ENCODE measurements around the gene ADAMTSL3. TPM values are rescaled to one million over a fixed set of nuclear protein-coding genes. Genes with fewer than 3 reads are reported as not detected.

The ADAMTSL3 gene
- total and polyA plus RNA-seq, 3 donors from 2014 or later = 8.6 to 16.4 (median 9.4) TPM

DNA sequence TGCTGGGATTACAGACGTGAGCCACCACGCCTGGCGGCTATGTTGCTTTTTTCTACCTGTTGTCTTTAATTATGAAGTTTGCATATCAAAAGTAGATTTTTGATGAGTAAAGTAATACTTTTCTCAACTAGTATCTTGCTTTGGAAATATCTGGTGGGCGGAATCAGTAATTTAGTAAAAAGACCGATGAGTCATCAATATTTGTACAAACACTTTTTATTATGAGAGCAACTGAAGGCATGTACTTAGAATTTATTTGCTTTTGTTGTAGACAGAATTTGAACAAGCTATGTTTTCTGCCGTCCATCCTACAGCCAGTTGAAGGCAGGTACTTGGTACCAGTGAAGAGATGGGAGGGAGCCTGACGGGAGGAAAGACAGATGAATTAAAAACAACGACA, 164.7 kb downstream of the ADAMTSL3 start:
- DNase-seq = no peak
- Histone ChIP-seq H3K4me1 (no peaks in the 10 kb centered on the region), H3K9me3 (no peaks in the 10 kb centered on the region), H3K27ac (no peak overlapping the region), H3K27me3 (no peaks in the 10 kb centered on the region), H3K4me3 (no peak overlapping the region), H3K36me3 (ENCODE audit: low read depth, missing control alignments) (no peaks in the 10 kb centered on the region)
- no peak for TF ChIP-seq POLR2A (IDR thresholded peaks at IDR 0.05)
- TF ChIP-seq, protein P1, sequence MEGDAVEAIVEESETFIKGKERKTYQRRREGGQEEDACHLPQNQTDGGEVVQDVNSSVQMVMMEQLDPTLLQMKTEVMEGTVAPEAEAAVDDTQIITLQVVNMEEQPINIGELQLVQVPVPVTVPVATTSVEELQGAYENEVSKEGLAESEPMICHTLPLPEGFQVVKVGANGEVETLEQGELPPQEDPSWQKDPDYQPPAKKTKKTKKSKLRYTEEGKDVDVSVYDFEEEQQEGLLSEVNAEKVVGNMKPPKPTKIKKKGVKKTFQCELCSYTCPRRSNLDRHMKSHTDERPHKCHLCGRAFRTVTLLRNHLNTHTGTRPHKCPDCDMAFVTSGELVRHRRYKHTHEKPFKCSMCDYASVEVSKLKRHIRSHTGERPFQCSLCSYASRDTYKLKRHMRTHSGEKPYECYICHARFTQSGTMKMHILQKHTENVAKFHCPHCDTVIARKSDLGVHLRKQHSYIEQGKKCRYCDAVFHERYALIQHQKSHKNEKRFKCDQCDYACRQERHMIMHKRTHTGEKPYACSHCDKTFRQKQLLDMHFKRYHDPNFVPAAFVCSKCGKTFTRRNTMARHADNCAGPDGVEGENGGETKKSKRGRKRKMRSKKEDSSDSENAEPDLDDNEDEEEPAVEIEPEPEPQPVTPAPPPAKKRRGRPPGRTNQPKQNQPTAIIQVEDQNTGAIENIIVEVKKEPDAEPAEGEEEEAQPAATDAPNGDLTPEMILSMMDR (IDR thresholded peaks at IDR 0.05) = no peak
- 93 to 96% methylated on average over 8 of the region's 8 CpGs for WGBS, 2 donors
- intact Hi-C loops (cut with DNase I; ENCODE audit: low total_unique reads) = no loop called here

DNA sequence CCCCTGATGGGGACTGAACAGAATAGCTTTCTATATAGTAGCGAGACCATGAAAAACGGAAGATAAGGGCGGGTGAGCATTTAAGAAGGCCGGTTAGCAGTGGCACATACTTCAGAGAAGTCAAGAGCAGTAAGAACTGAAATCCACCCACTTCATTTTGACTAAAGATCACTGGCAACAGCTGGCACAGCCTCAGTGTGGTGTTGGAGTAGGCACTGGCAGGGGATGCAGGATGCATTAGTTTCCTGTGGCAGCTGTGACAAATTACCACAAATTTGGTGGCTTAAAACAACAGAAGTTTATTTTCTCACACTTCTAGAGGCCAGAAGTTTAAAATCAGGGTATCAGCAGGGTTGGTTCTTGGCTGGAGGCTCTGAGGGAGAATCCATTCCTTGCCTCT, 176.5 kb downstream of the ADAMTSL3 start:
- TF ChIP-seq POLR2A (IDR thresholded peaks at IDR 0.05) = no peak
- TF ChIP-seq, protein P1 (IDR thresholded peaks at IDR 0.05) = no peak
- no peaks in the 10 kb centered on the region for H3K36me3 ChIP-seq (ENCODE audit: low read depth, missing control alignments)
- no peaks in the 10 kb centered on the region for H3K27me3 ChIP-seq
- no peak overlapping the region for H3K27ac ChIP-seq
- H3K4me1 ChIP-seq = no peaks in the 10 kb centered on the region
- H3K9me3 ChIP-seq = no peaks in the 10 kb centered on the region
- no peak for DNase-seq
- 79 to 82% methylated on average over 4 of the region's 4 CpGs for WGBS, 2 donors
- intact Hi-C loops (cut with DNase I; ENCODE audit: low total_unique reads) = no loop called here
- no peak overlapping the region for H3K4me3 ChIP-seq

DNA sequence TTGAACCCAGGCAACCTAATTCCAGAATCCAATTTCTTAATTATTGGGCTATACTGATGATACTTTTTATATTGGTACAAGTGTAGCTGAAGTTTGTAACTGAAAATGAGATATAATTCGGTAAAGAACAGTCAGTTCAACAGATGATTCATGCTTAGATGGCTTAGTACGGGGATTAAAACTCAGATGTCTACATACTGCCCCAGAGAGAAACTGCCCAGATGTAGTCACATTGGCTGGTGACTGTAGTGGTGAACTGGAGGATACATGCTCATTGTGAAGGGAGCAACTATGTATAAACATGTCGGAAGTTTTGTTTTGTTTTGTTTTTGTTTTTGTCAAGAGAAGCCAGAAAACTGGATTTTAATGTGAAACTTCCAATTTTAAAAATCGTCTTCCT, 179.6 kb downstream of the ADAMTSL3 start:
- TF ChIP-seq POLR2A (IDR thresholded peaks at IDR 0.05) = no peak
- TF ChIP-seq, protein P1 (IDR thresholded peaks at IDR 0.05) = no peak
- Histone ChIP-seq H3K9me3 (no peaks in the 10 kb centered on the region), H3K4me1 (no peaks in the 10 kb centered on the region), H3K27me3 (no peaks in the 10 kb centered on the region), H3K4me3 (no peak overlapping the region), H3K36me3 (ENCODE audit: low read depth, missing control alignments) (no peaks in the 10 kb centered on the region), H3K27ac (no peak overlapping the region)
- DNase-seq = no peak
- 82 to 88% methylated on average over 4 of the region's 4 CpGs for WGBS, 2 donors
- intact Hi-C loops (cut with DNase I; ENCODE audit: low total_unique reads) = no loop called here

DNA sequence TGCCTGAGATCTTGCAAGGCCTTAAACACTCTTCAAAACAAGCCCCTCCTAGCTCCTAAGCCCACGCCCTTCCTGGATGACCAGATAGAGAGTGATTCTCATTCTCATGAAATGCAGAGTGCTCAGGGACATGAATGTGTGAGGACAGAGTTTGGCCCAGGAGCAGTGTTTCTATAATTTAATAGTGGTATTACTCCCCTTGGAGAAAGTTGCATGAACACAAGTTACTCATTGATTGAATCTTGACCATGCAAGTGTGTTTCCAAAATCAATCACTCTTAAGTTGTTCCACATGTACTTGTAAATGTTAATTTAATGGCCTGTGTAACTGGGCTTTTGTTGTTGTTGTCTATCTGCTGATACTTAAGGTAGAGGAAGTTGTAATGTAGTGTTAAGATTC, 181.6 kb downstream of the ADAMTSL3 start:
- Histone ChIP-seq H3K36me3 (ENCODE audit: low read depth, missing control alignments) (no peaks in the 10 kb centered on the region), H3K27me3 (no peaks in the 10 kb centered on the region), H3K4me3 (no peak overlapping the region), H3K4me1 (no peaks in the 10 kb centered on the region), H3K27ac (no peak overlapping the region), H3K9me3 (no peaks in the 10 kb centered on the region)
- intact Hi-C loops (cut with DNase I; ENCODE audit: low total_unique reads) = no loop called here
- no peak for TF ChIP-seq POLR2A (IDR thresholded peaks at IDR 0.05)
- TF ChIP-seq, protein P1 (IDR thresholded peaks at IDR 0.05) = no peak
- WGBS, 2 donors = 91 to 100% methylated on average over 1 of the region's 1 CpG
- no peak for DNase-seq

DNA sequence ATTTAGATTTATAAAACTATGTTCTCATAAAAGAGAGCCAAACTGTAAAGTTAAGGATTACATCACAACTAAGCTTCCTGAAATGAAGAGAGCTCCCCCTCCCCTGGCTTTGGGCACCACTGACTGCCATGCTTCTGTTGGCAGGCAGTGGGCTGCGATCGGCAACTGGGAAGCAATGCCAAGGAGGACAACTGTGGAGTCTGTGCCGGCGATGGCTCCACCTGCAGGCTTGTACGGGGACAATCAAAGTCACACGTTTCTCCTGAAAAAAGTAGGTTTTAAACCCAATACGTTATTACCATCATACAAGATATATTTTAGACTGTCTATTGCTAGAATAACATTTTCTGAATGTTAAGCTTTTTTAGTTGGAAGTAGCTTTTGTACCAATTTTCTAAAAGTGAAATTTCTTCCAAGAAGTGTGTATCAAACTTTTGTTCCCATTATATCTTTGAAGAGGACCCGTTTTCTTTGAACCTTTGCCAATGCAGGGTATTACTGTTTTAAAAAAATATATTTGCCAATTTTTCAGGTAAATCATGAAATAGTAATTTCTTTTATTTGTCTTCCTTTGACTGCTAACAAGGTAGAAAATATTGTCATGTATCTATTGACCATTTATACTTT, 184.1 kb downstream of the ADAMTSL3 start:
- Histone ChIP-seq H3K27me3 (no peaks in the 10 kb centered on the region), H3K4me1 (no peaks in the 10 kb centered on the region), H3K9me3 (no peaks in the 10 kb centered on the region), H3K4me3 (no peak overlapping the region), H3K36me3 (ENCODE audit: low read depth, missing control alignments) (no peaks in the 10 kb centered on the region), H3K27ac (no peak overlapping the region)
- peak; percentile 63 for DNase-seq
- WGBS, 2 donors = 28 to 38% methylated on average over 8 of the region's 8 CpGs
- intact Hi-C loops (cut with DNase I; ENCODE audit: low total_unique reads) = no loop called here
- no peak for TF ChIP-seq POLR2A (IDR thresholded peaks at IDR 0.05)
- TF ChIP-seq, protein P1 (IDR thresholded peaks at IDR 0.05) = peak in 1 of 3 experiments; percentile 34
